CD14-positive monocyte (primary cell): Measurements from ENCODE around the gene CD93. TPM values are rescaled to one million over a fixed set of nuclear protein-coding genes. Genes with fewer than 3 reads are reported as not detected.
A peak's percentile ranks its signal among the peaks of the same experiment; 100 is the strongest.

Source experiments
- DNase-seq, 3 donors: peaks; one replicate each; pipeline ENCODE4 v3.0.0-alpha.2; 2011 to 2022
- H2AFZ ChIP-seq: 2 replicates; pipeline ENCODE4 v1.6.0; 2012; ENCODE audit warnings: mild to moderate bottlenecking, low read depth, low read length, inconsistent platforms; ENCODE audit not compliant: insufficient read depth, poor library complexity, severe bottlenecking
- H3K27ac ChIP-seq, 2 donors: 1 replicate in 1 of 2; 2 replicates in 1 of 2; pipeline ENCODE4 v1.5.1; 2012 to 2013; ENCODE audit warnings: low read length in 2 of 2, control low read depth in 1 of 2, inconsistent platforms in 1 of 2, low read depth in 1 of 2, mild to moderate bottlenecking in 1 of 2
- H3K27me3 ChIP-seq, 2 donors: one replicate each; pipeline versions ENCODE4 v1.6.0 to v1.6.1; 2011 to 2013; ENCODE audit warnings: low read length in 2 of 2; ENCODE audit not compliant: control insufficient read depth in 2 of 2, insufficient read depth in 2 of 2
- H3K36me3 ChIP-seq, 2 donors: replicated peaks in 1 of 2; 1 replicate in 1 of 2; 2 replicates in 1 of 2; pipeline versions ENCODE4 v1.5.1 to v1.6.1; 2012 to 2013; ENCODE audit warnings: low read length in 2 of 2, control low read depth in 1 of 2, inconsistent platforms in 1 of 2, mild to moderate bottlenecking in 1 of 2; ENCODE audit not compliant: insufficient read depth in 2 of 2, control insufficient read depth in 1 of 2
- H3K4me1 ChIP-seq, 2 donors: 1 replicate in 1 of 2; 2 replicates in 1 of 2; pipeline versions ENCODE4 v1.5.1 to v1.6.1; 2012 to 2013; ENCODE audit warnings: low read length in 2 of 2, control low read depth in 1 of 2, inconsistent platforms in 1 of 2, mild to moderate bottlenecking in 1 of 2, moderate library complexity in 1 of 2; ENCODE audit not compliant: insufficient read depth in 2 of 2, control insufficient read depth in 1 of 2
- H3K4me2 ChIP-seq: replicated peaks from 2 replicates; pipeline ENCODE3; 2012; ENCODE audit warnings: low read length, moderate library complexity, mild to moderate bottlenecking; ENCODE audit not compliant: poor library complexity, severe bottlenecking; ENCODE audit errors: extremely low read depth
- H3K4me3 ChIP-seq, 3 experiments: fragments of 200-600 bp in 1 of 3; sonication (generic) in 1 of 3; replicated peaks in 1 of 3; 1 replicate in 2 of 3; 2 replicates in 1 of 3; pipeline ENCODE4 v1.5.1; 2011 to 2013; ENCODE audit warnings: low read length in 3 of 3, mild to moderate bottlenecking in 3 of 3, control low read depth in 2 of 3, low read depth in 2 of 3, inconsistent platforms in 1 of 3, moderate library complexity in 1 of 3
- H3K79me2 ChIP-seq: 2 replicates; pipeline ENCODE4 v1.6.0; 2012; ENCODE audit warnings: mild to moderate bottlenecking, control low read depth, inconsistent platforms, low read length, moderate library complexity; ENCODE audit not compliant: insufficient read depth
- H3K9ac ChIP-seq: 2 replicates; pipeline ENCODE4 v1.6.0; 2017; ENCODE audit warnings: low read length, mild to moderate bottlenecking; ENCODE audit not compliant: insufficient read depth, poor library complexity, severe bottlenecking
- H3K9me3 ChIP-seq, 2 donors: replicated peaks in 1 of 2; 1 replicate in 1 of 2; 2 replicates in 1 of 2; pipeline versions ENCODE4 v1.5.1 to v1.6.1; 2012 to 2013; ENCODE audit warnings: low read length in 2 of 2, control low read depth in 1 of 2; ENCODE audit not compliant: control insufficient read depth in 1 of 2, insufficient read depth in 1 of 2
- H4K20me1 ChIP-seq: 2 replicates; pipeline ENCODE4 v1.6.0; 2012; ENCODE audit warnings: mild to moderate bottlenecking, low read length, control low read depth, moderate library complexity; ENCODE audit not compliant: insufficient read depth
- H3K27ac Mint-ChIP-seq, 7 donors: one replicate each; pipeline ENCODE4 v1.8.0; 2020; ENCODE audit warnings: mild to moderate bottlenecking in 7 of 7, mixed read lengths in 7 of 7, moderate library complexity in 6 of 7, inconsistent platforms in 2 of 7
- H3K27me3 Mint-ChIP-seq, 3 donors: one replicate each; pipeline ENCODE4 v1.8.0; 2021 to 2022; ENCODE audit warnings: low read depth in 3 of 3, mild to moderate bottlenecking in 3 of 3, mixed read lengths in 3 of 3, moderate library complexity in 3 of 3, inconsistent platforms in 1 of 3
- H3K36me3 Mint-ChIP-seq, 2 donors: one replicate each; pipeline ENCODE4 v1.8.0; 2020; ENCODE audit warnings: mixed read lengths in 2 of 2, inconsistent platforms in 1 of 2, mild to moderate bottlenecking in 1 of 2
- H3K4me1 Mint-ChIP-seq: one replicate; pipeline ENCODE4 v1.8.0; 2020; ENCODE audit warnings: mild to moderate bottlenecking, mixed read lengths
- H3K4me3 Mint-ChIP-seq, 2 donors: one replicate each; pipeline ENCODE4 v1.8.0; 2020; ENCODE audit warnings: mild to moderate bottlenecking in 2 of 2, mixed read lengths in 2 of 2, moderate library complexity in 1 of 2
- H3K9me3 Mint-ChIP-seq, 7 donors: one replicate each; pipeline ENCODE4 v1.8.0; 2020 to 2022; ENCODE audit warnings: mixed read lengths in 7 of 7, mild to moderate bottlenecking in 6 of 7, moderate library complexity in 6 of 7, inconsistent platforms in 2 of 7
- WGBS: methylation state at CpG from one replicate; pipeline ENCODE4 v1.1.5; 2013; ENCODE audit warnings: missing lambda C conversion rate; ENCODE audit not compliant: insufficient coverage; 5-methylcytosine and 5-hydroxymethylcytosine counted together
- intact Hi-C, 2 donors: fragments of 100-400 bp; cut with micrococcal nuclease; formaldehyde crosslinking; loops; one replicate each; pipeline versions ENCODE4 v1.15.0 to v1.15.1; 2023
- polyA plus RNA-seq, 3 donors: library from polyadenylated mRNA; depleted of rRNA in 1 of 3; unstranded in 2 of 3; stranded (reverse) in 1 of 3; fragments of 300-500 nt in 2 of 3; fragments of >200 nt in 1 of 3; fragmentation: Illumina TruSeq in 2 of 3; gene quantifications; 1 replicate in 2 of 3; 2 replicates in 1 of 3; pipeline ENCODE4 v1.2.3, GENCODE V29; 2012 to 2021
- TF ChIP-seq, protein P1 (sequence below): fragments of 200-600 bp; IDR thresholded peaks from one replicate; pipeline ENCODE4 v1.8.0; 2022; ENCODE audit warnings: antibody characterized with exemption, mild to moderate bottlenecking

The CD93 gene
- polyA plus RNA-seq, 3 donors, result 26.0 to 170 (median 48.9) TPM

GRCh38 chr20:23123886-23124285, 37.8 kb upstream of the CD93 start:
- Histone ChIP-seq H3K36me3 (no peaks in the 10 kb centered on the region), H3K9me3 (no peaks in the 10 kb centered on the region), H3K27ac (peak overlapping the region in 1 of 2 donors; percentile 100), H3K9ac (no peak overlapping the region), H2AFZ (no peak overlapping the region), H3K4me2 (no peak overlapping the region), H3K4me1 (peaks cover 85 to 100% of the 10 kb centered on the region in 2 donors), H3K27me3 (no peaks in the 10 kb centered on the region), H4K20me1 (no peaks in the 10 kb centered on the region), H3K4me3 (no peak overlapping the region), H3K79me2 (no peaks in the 10 kb centered on the region)
- intact Hi-C loops, result no loop called here
- Mint-ChIP-seq H3K9me3 (peaks cover 0 to 3% (median 0%) of the 10 kb centered on the region in 7 donors), H3K27me3 (no peaks in the 10 kb centered on the region), H3K27ac (peak overlapping the region in 6 of 7 donors; percentile 19 to 99 (median 98)), H3K36me3 (peaks cover 2 to 18% of the 10 kb centered on the region in 2 donors), H3K4me1 (peaks cover 90% of the 10 kb centered on the region), H3K4me3 (no peak overlapping the region)
- 93% methylated on average over 8 of the region's 10 CpGs for WGBS
- DNase-seq, result no peak
- TF ChIP-seq, protein P1, sequence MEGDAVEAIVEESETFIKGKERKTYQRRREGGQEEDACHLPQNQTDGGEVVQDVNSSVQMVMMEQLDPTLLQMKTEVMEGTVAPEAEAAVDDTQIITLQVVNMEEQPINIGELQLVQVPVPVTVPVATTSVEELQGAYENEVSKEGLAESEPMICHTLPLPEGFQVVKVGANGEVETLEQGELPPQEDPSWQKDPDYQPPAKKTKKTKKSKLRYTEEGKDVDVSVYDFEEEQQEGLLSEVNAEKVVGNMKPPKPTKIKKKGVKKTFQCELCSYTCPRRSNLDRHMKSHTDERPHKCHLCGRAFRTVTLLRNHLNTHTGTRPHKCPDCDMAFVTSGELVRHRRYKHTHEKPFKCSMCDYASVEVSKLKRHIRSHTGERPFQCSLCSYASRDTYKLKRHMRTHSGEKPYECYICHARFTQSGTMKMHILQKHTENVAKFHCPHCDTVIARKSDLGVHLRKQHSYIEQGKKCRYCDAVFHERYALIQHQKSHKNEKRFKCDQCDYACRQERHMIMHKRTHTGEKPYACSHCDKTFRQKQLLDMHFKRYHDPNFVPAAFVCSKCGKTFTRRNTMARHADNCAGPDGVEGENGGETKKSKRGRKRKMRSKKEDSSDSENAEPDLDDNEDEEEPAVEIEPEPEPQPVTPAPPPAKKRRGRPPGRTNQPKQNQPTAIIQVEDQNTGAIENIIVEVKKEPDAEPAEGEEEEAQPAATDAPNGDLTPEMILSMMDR, result no peak

DNA sequence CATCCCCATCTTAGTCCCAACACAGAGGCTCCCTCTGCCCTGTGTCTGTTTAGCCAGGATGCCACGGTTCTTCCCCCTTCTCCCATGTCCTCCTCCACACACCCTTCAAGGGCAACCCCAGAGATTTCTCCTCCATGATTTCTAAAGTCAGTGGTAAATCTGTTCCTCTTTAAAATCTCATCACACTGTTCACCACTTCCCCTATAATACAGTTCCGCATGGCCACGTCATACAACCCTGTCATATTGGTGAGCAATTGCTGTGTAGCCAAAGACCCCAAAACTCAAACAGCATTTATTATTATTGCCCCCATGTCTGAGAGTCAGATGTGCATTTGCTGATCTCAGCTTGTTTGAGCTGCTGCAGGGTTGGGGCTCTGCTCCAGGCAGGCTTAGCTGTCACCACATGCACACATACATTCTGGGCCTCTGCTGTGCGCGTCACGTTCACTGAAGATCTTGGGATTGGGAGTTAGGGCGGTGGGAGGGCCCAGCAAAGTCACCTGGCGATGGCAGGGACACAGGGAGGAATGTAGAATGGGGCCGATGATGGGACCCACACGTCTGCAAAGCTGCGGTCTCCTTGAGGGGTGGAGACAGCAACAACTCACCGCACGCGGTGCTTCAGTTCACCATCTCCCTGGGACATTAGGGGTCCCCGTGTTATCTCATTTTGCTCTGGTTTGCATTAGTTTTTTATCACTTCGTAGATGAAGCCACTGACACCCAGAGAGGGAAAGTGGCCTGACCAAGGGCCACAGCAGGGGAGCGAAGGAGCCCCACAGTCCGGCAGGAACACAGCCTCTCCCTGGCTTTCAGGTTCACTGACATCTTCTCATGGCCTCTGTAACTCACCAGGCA, 36.9 kb upstream of the CD93 start:
- H3K9me3 Mint-ChIP-seq, result peaks cover 0 to 3% (median 0%) of the 10 kb centered on the region in 7 donors
- H3K36me3 Mint-ChIP-seq, result peaks cover 2 to 19% of the 10 kb centered on the region in 2 donors
- peak in 1 of 3 donors; percentile 70 for DNase-seq
- intact Hi-C loops, result no loop called here
- Histone ChIP-seq H3K36me3 (no peaks in the 10 kb centered on the region), H3K4me2 (no peak overlapping the region), H3K27me3 (no peaks in the 10 kb centered on the region), H4K20me1 (no peaks in the 10 kb centered on the region), H3K79me2 (no peaks in the 10 kb centered on the region), H3K27ac (peak overlapping the region in 1 of 2 donors; percentile 100), H3K9me3 (no peaks in the 10 kb centered on the region), H3K4me3 (no peak overlapping the region), H3K4me1 (peaks cover 85 to 100% of the 10 kb centered on the region in 2 donors), H3K9ac (peak overlapping the region; percentile 50), H2AFZ (no peak overlapping the region)
- no peaks in the 10 kb centered on the region for H3K27me3 Mint-ChIP-seq
- WGBS, result 96% methylated on average over 17 of the region's 18 CpGs
- peaks cover 90% of the 10 kb centered on the region for H3K4me1 Mint-ChIP-seq
- TF ChIP-seq, protein P1, result no peak
- no peak overlapping the region for H3K4me3 Mint-ChIP-seq
- H3K27ac Mint-ChIP-seq, result peak overlapping the region in 6 of 7 donors; percentile 10 to 99 (median 62)
